Duodenal mucosa (tissue), 2 donors: ENCODE measurements around the gene HACE1.

Experiments used
- H3K27ac ChIP-seq: one replicate; pipeline ENCODE4 v1.7.0; 2013; ENCODE audit warnings: low read depth, low read length
- H3K27me3 ChIP-seq, 2 donors: one replicate each; pipeline ENCODE4 v1.7.0; 2013; ENCODE audit warnings: low read length in 2 of 2, control low read depth in 1 of 2; ENCODE audit not compliant: insufficient read depth in 2 of 2, control insufficient read depth in 1 of 2
- H3K36me3 ChIP-seq, 2 donors: one replicate each; pipeline ENCODE4 v1.7.0; 2013; ENCODE audit warnings: low read length in 2 of 2, control low read depth in 1 of 2; ENCODE audit not compliant: insufficient read depth in 2 of 2, control insufficient read depth in 1 of 2
- H3K4me1 ChIP-seq, 2 donors: one replicate each; pipeline ENCODE4 v1.7.0; 2013; ENCODE audit warnings: low read length in 2 of 2, control low read depth in 1 of 2; ENCODE audit not compliant: insufficient read depth in 2 of 2, control insufficient read depth in 1 of 2
- H3K4me3 ChIP-seq, 2 donors: one replicate each; pipeline ENCODE4 v1.7.0; 2013; ENCODE audit warnings: low read length in 2 of 2, low read depth in 1 of 2
- H3K9ac ChIP-seq, 2 donors: one replicate each; pipeline ENCODE4 v1.7.0; 2013; ENCODE audit warnings: low read length in 2 of 2, low read depth in 1 of 2
- H3K9me3 ChIP-seq, 2 donors: one replicate each; pipeline ENCODE4 v1.7.0; 2013; ENCODE audit warnings: low read length in 2 of 2, control low read depth in 1 of 2; ENCODE audit not compliant: control insufficient read depth in 1 of 2

HACE1 gene

GRCh38 chr6:104698979-104699378, 160.7 kb downstream of the HACE1 start:
- H3K9ac ChIP-seq = no peak overlapping the region
- no peaks in the 10 kb centered on the region for H3K27me3 ChIP-seq
- no peaks in the 10 kb centered on the region for H3K4me1 ChIP-seq
- H3K9me3 ChIP-seq = no peaks in the 10 kb centered on the region
- no peaks in the 10 kb centered on the region for H3K36me3 ChIP-seq
- no peak overlapping the region for H3K4me3 ChIP-seq
- no peak overlapping the region for H3K27ac ChIP-seq

GRCh38 chr6:104692008-104692407, 167.7 kb downstream of the HACE1 start:
- Histone ChIP-seq H3K27ac (no peak overlapping the region), H3K4me3 (no peak overlapping the region), H3K9ac (no peak overlapping the region), H3K27me3 (no peaks in the 10 kb centered on the region), H3K36me3 (no peaks in the 10 kb centered on the region), H3K4me1 (no peaks in the 10 kb centered on the region), H3K9me3 (no peaks in the 10 kb centered on the region)

GRCh38 chr6:104689551-104690205, 170.0 kb downstream of the HACE1 start:
- H3K4me1 ChIP-seq = no peaks in the 10 kb centered on the region
- H3K27ac ChIP-seq = no peak overlapping the region
- no peaks in the 10 kb centered on the region for H3K27me3 ChIP-seq
- no peak overlapping the region for H3K4me3 ChIP-seq
- H3K9me3 ChIP-seq = no peaks in the 10 kb centered on the region
- H3K9ac ChIP-seq = no peak overlapping the region
- H3K36me3 ChIP-seq = no peaks in the 10 kb centered on the region

GRCh38 chr6:104688283-104688969, 171.3 kb downstream of the HACE1 start:
- no peaks in the 10 kb centered on the region for H3K9me3 ChIP-seq
- H3K27me3 ChIP-seq = no peaks in the 10 kb centered on the region
- H3K27ac ChIP-seq = no peak overlapping the region
- H3K4me1 ChIP-seq = no peaks in the 10 kb centered on the region
- H3K9ac ChIP-seq = no peak overlapping the region
- H3K36me3 ChIP-seq = no peaks in the 10 kb centered on the region
- no peak overlapping the region for H3K4me3 ChIP-seq

GRCh38 chr6:104686550-104687175, 173.1 kb downstream of the HACE1 start:
- Histone ChIP-seq H3K9ac (no peak overlapping the region), H3K9me3 (no peaks in the 10 kb centered on the region), H3K27ac (no peak overlapping the region), H3K36me3 (no peaks in the 10 kb centered on the region), H3K4me1 (no peaks in the 10 kb centered on the region), H3K27me3 (no peaks in the 10 kb centered on the region), H3K4me3 (no peak overlapping the region)

- Histone ChIP-seq H3K4me1 (no peaks in the 10 kb centered on the region), H3K36me3 (no peaks in the 10 kb centered on the region), H3K27me3 (no peaks in the 10 kb centered on the region), H3K9me3 (no peaks in the 10 kb centered on the region), H3K9ac (no peak overlapping the region), H3K4me3 (no peak overlapping the region), H3K27ac (no peak overlapping the region)
Observed at GRCh38 chr6:104685871-104686549, 173.7 kb downstream of the HACE1 start.

- H3K36me3 ChIP-seq = no peaks in the 10 kb centered on the region
- H3K27me3 ChIP-seq = no peaks in the 10 kb centered on the region
- H3K9me3 ChIP-seq = no peaks in the 10 kb centered on the region
- H3K4me3 ChIP-seq = no peak overlapping the region
- H3K9ac ChIP-seq = no peak overlapping the region
- H3K4me1 ChIP-seq = no peaks in the 10 kb centered on the region
- no peak overlapping the region for H3K27ac ChIP-seq
Observed at GRCh38 chr6:104684911-104685415, 174.8 kb downstream of the HACE1 start.

GRCh38 chr6:104683809-104684208, 175.9 kb downstream of the HACE1 start:
- Histone ChIP-seq H3K4me1 (no peaks in the 10 kb centered on the region), H3K4me3 (no peak overlapping the region), H3K27me3 (no peaks in the 10 kb centered on the region), H3K36me3 (no peaks in the 10 kb centered on the region), H3K27ac (no peak overlapping the region), H3K9ac (no peak overlapping the region), H3K9me3 (no peaks in the 10 kb centered on the region)

- no peaks in the 10 kb centered on the region for H3K4me1 ChIP-seq
- H3K9ac ChIP-seq = no peak overlapping the region
- no peaks in the 10 kb centered on the region for H3K9me3 ChIP-seq
- no peak overlapping the region for H3K27ac ChIP-seq
- H3K27me3 ChIP-seq = no peaks in the 10 kb centered on the region
- H3K36me3 ChIP-seq = no peaks in the 10 kb centered on the region
- no peak overlapping the region for H3K4me3 ChIP-seq
Observed at GRCh38 chr6:104682722-104683643, 176.7 kb downstream of the HACE1 start.
